GDM1 (cell line): ENCODE results near the gene EDA.
A peak's percentile ranks its signal among the peaks of the same experiment; 100 is the strongest.

ENCODE experiments used
- DNase-seq: peaks from one replicate; lab custom pipeline; 2025; lab: John Stamatoyannopoulos, UW

The EDA gene

GRCh38 chrX:69615779-69616456 is at the start of gene EDA:
EDA (plus strand) TSS chrX:69616113.
- peak; percentile 2 for DNase-seq

- no peak for DNase-seq
Measured at GRCh38 chrX:69568828-69569227, 47.1 kb upstream of the EDA start.

- DNase-seq = no peak
Measured at GRCh38 chrX:69597399-69597798, 18.5 kb upstream of the EDA start.

GRCh38 chrX:69600182-69600581 is 15.7 kb upstream of the EDA start:
- no peak for DNase-seq

GRCh38 chrX:69603566-69604194 is 12.2 kb upstream of the EDA start:
- DNase-seq = no peak

- DNase-seq = no peak
Measured at GRCh38 chrX:69605521-69605920, 10.4 kb upstream of the EDA start.

GRCh38 chrX:69607616-69608015 is 8.3 kb upstream of the EDA start:
- DNase-seq = no peak

- DNase-seq = no peak
Measured at GRCh38 chrX:69613946-69614345, 2.0 kb upstream of the EDA start.

GRCh38 chrX:69614886-69615285 is 1.0 kb upstream of the EDA start:
- DNase-seq = no peak

- DNase-seq = no peak
Measured at GRCh38 chrX:69615342-69615741, 571 bp upstream of the EDA start.

GRCh38 chrX:69616457-69617203 is 717 bp downstream of the EDA start:
- DNase-seq = no peak

- DNase-seq = no peak
Measured at GRCh38 chrX:69618803-69619202, 2.9 kb downstream of the EDA start.

- no peak for DNase-seq
Measured at GRCh38 chrX:69626129-69626528, 10.2 kb downstream of the EDA start.

GRCh38 chrX:69627744-69628143 is 11.8 kb downstream of the EDA start:
- no peak for DNase-seq

GRCh38 chrX:69630147-69630546 is 14.2 kb downstream of the EDA start:
- no peak for DNase-seq

- DNase-seq = no peak
Measured at GRCh38 chrX:69664693-69665092, 48.8 kb downstream of the EDA start.

GRCh38 chrX:69670001-69670555 is 54.2 kb downstream of the EDA start:
- no peak for DNase-seq

GRCh38 chrX:69674891-69675290 is 59.0 kb downstream of the EDA start:
- DNase-seq = no peak

GRCh38 chrX:69705818-69706217 is 89.9 kb downstream of the EDA start:
- DNase-seq = no peak

GRCh38 chrX:69718102-69718501 is 102.2 kb downstream of the EDA start:
- DNase-seq = no peak

GRCh38 chrX:69724307-69724706 is 108.4 kb downstream of the EDA start:
- DNase-seq = no peak

GRCh38 chrX:69740317-69740716 is 124.4 kb downstream of the EDA start:
- DNase-seq = no peak

GRCh38 chrX:69741721-69742120 is 125.8 kb downstream of the EDA start:
- no peak for DNase-seq
